Gastrocnemius medialis (tissue), 4 donors: ENCODE data around the gene CCBE1. TPM values are rescaled to one million over a fixed set of nuclear protein-coding genes. Genes with fewer than 3 reads are reported as not detected.

ENCODE experiments used
- ATAC-seq, 2 donors: fragments of 150-250 bp; one replicate each; pipeline ENCODE4 v1.9.1; 2016
- DNase-seq, 2 donors: peaks; one replicate each; pipeline ENCODE4 v3.0.0-alpha.2; 2019
- H3K27ac ChIP-seq, 4 donors: fragments of 200-600 bp; sonication (generic); 1 replicate in 1 of 4; 2 replicates in 3 of 4; pipeline ENCODE4 v1.5.1; 2016 to 2018; ENCODE audit warnings: mild to moderate bottlenecking in 2 of 4, moderate library complexity in 1 of 4
- H3K27me3 ChIP-seq, 3 donors: fragments of 200-600 bp; sonication (generic) in 2 of 3; 1 replicate in 1 of 3; 2 replicates in 2 of 3; pipeline versions ENCODE4 v1.5.1 to v1.6.0; 2016 to 2019; ENCODE audit warnings: mild to moderate bottlenecking in 1 of 3, moderate library complexity in 1 of 3
- H3K36me3 ChIP-seq, 2 donors: fragments of 200-600 bp; sonication (generic) in 1 of 2; one replicate each; pipeline ENCODE4 v1.5.1; 2017 to 2018
- H3K4me1 ChIP-seq, 2 donors: fragments of 200-600 bp; sonication (generic) in 1 of 2; one replicate each; pipeline ENCODE4 v1.5.1; 2016 to 2017; ENCODE audit warnings: mild to moderate bottlenecking in 2 of 2
- H3K4me3 ChIP-seq, 4 donors: fragments of 200-600 bp; sonication (generic) in 3 of 4; 1 replicate in 1 of 4; 2 replicates in 3 of 4; pipeline ENCODE4 v1.5.1; 2016 to 2019; ENCODE audit warnings: mild to moderate bottlenecking in 2 of 4
- H3K9me3 ChIP-seq, 3 donors: fragments of 200-600 bp; sonication (generic) in 2 of 3; 1 replicate in 1 of 3; 2 replicates in 2 of 3; pipeline ENCODE4 v1.5.1; 2016 to 2019
- CTCF ChIP-seq, 5 experiments: fragments of 450-650 bp in 3 of 5; fragments of 200-600 bp in 2 of 5; sonication (generic) in 2 of 5; IDR thresholded peaks in 4 of 5; conservative IDR thresholded peaks in 1 of 5; 1 replicate in 4 of 5; 2 replicates in 1 of 5; pipeline ENCODE4 v1.5.1; 2016 to 2019; ENCODE audit warnings: antibody characterized with exemption in 5 of 5, mild to moderate bottlenecking in 3 of 5, moderate library complexity in 3 of 5
- POLR2A ChIP-seq, 2 donors: fragments of 450-650 bp; IDR thresholded peaks; one replicate each; pipeline ENCODE4 v1.6.1; 2017; ENCODE audit warnings: antibody characterized with exemption in 2 of 2, mild to moderate bottlenecking in 2 of 2, moderate library complexity in 2 of 2
- in situ Hi-C, 4 donors: fragments of 200-750 bp; cut with MboI; loops; one replicate each; pipeline versions ENCODE4 v1.15.0 to v1.8.0; 2017; ENCODE audit warnings: low sequenced_read_pairs in 4 of 4
- intact Hi-C: fragments of 100-400 bp; cut with DNase I; formaldehyde crosslinking; loops from one replicate; pipeline ENCODE4 v1.15.1; 2023; ENCODE audit warnings: low total_unique reads
- total RNA-seq, 4 donors: library from RNA; depleted of rRNA; stranded (reverse); fragments of >200 nt; gene quantifications; one replicate each; pipeline versions ENCODE4 v1.1.0 to v1.2.3, GENCODE V29; 2016

The CCBE1 gene
- total RNA-seq, 4 donors from 2014 or later: 0.44 to 2.7 (median 1.3) TPM

- ATAC-seq: no peak
- intact Hi-C loops: no loop called here
- Histone ChIP-seq H3K36me3 (no peaks in the 10 kb centered on the region), H3K4me3 (no peak overlapping the region), H3K9me3 (no peaks in the 10 kb centered on the region), H3K27me3 (peaks cover 0 to 3% (median 0%) of the 10 kb centered on the region in 3 donors), H3K27ac (no peak overlapping the region), H3K4me1 (no peaks in the 10 kb centered on the region)
- no peak for TF ChIP-seq POLR2A (IDR thresholded peaks at IDR 0.05)
- no peak for TF ChIP-seq CTCF (IDR thresholded peaks at IDR 0.05 in 4 of 5, conservative IDR thresholded peaks at IDR 0.05 in 1 of 5)
- in situ Hi-C loops: no loop called here
- no peak for DNase-seq
Measured at GRCh38 chr18:59613903-59614302, 83.3 kb downstream of the CCBE1 start.

DNA sequence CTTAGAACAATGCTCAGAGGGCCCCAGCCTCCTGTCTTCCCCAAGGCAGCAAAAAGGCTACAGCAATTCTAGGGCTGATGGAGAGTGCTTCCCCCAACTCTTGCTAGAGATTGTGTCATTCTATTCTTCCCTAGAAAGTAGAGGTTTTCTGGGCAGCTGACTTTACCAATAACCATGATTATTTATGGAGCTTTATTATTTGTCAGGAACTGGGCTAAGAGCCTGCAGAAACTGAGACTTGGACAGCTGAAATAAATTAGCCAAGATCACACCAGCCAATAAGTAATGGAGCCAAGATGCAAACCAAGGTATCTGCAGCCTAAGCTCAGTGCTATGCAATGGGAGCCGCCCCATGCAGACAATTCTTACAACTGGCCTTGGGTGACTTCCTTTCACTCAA is 84.8 kb downstream of the CCBE1 start:
- H3K9me3 ChIP-seq: no peaks in the 10 kb centered on the region
- DNase-seq (peak in 1 of 2 donors; percentile 32), ATAC-seq (peak; percentile 55 to 58)
- in situ Hi-C loops: no loop called here
- H3K36me3 ChIP-seq: no peaks in the 10 kb centered on the region
- peaks cover 0 to under 1% (median 0%) of the 10 kb centered on the region in 3 donors for H3K27me3 ChIP-seq
- H3K27ac ChIP-seq: no peak overlapping the region
- intact Hi-C loops: no loop called here
- TF ChIP-seq POLR2A (IDR thresholded peaks at IDR 0.05): no peak
- no peak for TF ChIP-seq CTCF (IDR thresholded peaks at IDR 0.05 in 4 of 5, conservative IDR thresholded peaks at IDR 0.05 in 1 of 5)
- H3K4me3 ChIP-seq: no peak overlapping the region
- no peaks in the 10 kb centered on the region for H3K4me1 ChIP-seq

- H3K4me3 ChIP-seq: no peak overlapping the region
- H3K36me3 ChIP-seq: no peaks in the 10 kb centered on the region
- no peaks in the 10 kb centered on the region for H3K9me3 ChIP-seq
- DNase-seq: no peak
- no peaks in the 10 kb centered on the region for H3K4me1 ChIP-seq
- H3K27ac ChIP-seq: no peak overlapping the region
- no peak for TF ChIP-seq POLR2A (IDR thresholded peaks at IDR 0.05)
- no peak for TF ChIP-seq CTCF (IDR thresholded peaks at IDR 0.05 in 4 of 5, conservative IDR thresholded peaks at IDR 0.05 in 1 of 5)
- no peak for ATAC-seq
- in situ Hi-C loops: no loop called here
- intact Hi-C loops: no loop called here
- no peaks in the 10 kb centered on the region for H3K27me3 ChIP-seq
Measured at GRCh38 chr18:59610546-59611140, 86.6 kb downstream of the CCBE1 start.

DNA sequence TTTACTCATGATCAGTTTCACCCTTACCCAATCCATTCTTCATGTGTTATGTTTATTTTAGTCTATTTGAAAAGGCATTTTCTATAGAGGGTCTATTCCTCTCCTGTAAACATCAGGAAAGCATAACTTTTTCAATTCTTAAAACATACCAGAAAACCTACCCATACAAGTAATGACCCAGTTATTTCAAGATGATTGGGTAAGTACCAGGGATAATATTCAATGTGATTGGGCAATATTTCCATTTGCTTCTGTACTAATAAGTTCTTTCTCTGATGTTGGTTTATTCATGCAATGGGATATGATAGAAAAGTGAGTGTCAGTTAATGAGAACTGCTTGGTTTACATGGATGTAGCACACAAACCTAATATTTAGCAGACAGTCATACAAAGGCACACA is 87.6 kb downstream of the CCBE1 start:
- H3K36me3 ChIP-seq: no peaks in the 10 kb centered on the region
- ATAC-seq: no peak
- H3K27me3 ChIP-seq: no peaks in the 10 kb centered on the region
- DNase-seq: no peak
- no peaks in the 10 kb centered on the region for H3K9me3 ChIP-seq
- in situ Hi-C loops (no loop called here), intact Hi-C loops (no loop called here)
- H3K27ac ChIP-seq: no peak overlapping the region
- TF ChIP-seq POLR2A (IDR thresholded peaks at IDR 0.05): no peak
- TF ChIP-seq CTCF (IDR thresholded peaks at IDR 0.05 in 4 of 5, conservative IDR thresholded peaks at IDR 0.05 in 1 of 5): no peak
- H3K4me3 ChIP-seq: no peak overlapping the region
- H3K4me1 ChIP-seq: no peaks in the 10 kb centered on the region

DNA sequence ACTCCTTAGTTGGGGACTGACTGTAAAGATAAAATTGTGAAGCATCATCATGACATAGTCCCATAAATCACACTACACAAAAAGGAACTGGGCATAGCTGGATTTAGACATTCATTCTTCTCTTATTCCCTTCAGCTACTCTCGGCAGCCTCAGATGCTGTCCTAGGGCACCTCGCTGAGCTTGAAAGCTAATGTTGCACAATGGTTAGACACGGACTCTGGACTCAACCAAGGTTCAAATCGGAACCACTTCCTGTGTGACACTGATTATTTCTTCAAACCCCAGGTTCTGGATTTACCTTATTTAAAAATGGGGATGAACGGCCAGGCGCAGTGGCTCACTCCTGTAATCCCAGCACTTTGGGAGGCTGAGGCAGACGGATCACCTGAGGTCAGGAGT is 89.8 kb downstream of the CCBE1 start:
- in situ Hi-C loops: no loop called here
- H3K36me3 ChIP-seq: no peaks in the 10 kb centered on the region
- no peaks in the 10 kb centered on the region for H3K9me3 ChIP-seq
- H3K27me3 ChIP-seq: no peaks in the 10 kb centered on the region
- no peak for ATAC-seq
- intact Hi-C loops: no loop called here
- H3K27ac ChIP-seq: no peak overlapping the region
- no peak for DNase-seq
- H3K4me1 ChIP-seq: no peaks in the 10 kb centered on the region
- no peak overlapping the region for H3K4me3 ChIP-seq
- no peak for TF ChIP-seq POLR2A (IDR thresholded peaks at IDR 0.05)
- TF ChIP-seq CTCF (IDR thresholded peaks at IDR 0.05 in 4 of 5, conservative IDR thresholded peaks at IDR 0.05 in 1 of 5): no peak
